ENCODE measurements around the gene PRPH2. TPM values are rescaled to one million over a fixed set of nuclear protein-coding genes. Genes with fewer than 3 reads are reported as not detected.

The PRPH2 gene
- total and polyA plus RNA-seq, 10 of the 15 experiments (the other 5 are each of a cell fraction or from before 2014, with no cell fraction given) = 0.08 TPM; not detected in 9

DNA sequence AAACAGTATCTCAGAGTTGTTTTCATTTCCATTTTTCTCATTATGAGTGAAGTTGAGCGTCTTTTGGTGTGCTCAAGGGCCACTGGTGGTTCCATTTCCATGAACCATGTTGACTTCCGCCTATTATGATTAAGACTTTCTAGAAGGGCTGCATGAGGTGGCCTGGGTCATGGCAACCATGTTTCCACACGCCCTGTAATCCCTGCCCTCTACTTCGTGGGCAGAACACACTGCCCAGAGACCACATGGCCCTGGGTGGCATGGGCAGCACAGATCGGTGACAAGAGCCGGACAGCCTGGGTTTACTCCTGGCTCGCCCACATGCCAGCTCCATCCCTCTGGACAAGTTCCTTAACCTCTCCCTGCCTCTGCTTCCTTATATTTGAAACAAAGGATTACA is 14.8 kb downstream of the PRPH2 start (continued):
- TF ChIP-seq NR2C2 (IDR thresholded peaks at IDR 0.05; ENCODE audit: borderline replicate concordance, control insufficient read depth, insufficient read length, low read depth) (no peak), BMI1 (IDR thresholded peaks at IDR 0.05; ENCODE audit: borderline replicate concordance) (no peak)

DNA sequence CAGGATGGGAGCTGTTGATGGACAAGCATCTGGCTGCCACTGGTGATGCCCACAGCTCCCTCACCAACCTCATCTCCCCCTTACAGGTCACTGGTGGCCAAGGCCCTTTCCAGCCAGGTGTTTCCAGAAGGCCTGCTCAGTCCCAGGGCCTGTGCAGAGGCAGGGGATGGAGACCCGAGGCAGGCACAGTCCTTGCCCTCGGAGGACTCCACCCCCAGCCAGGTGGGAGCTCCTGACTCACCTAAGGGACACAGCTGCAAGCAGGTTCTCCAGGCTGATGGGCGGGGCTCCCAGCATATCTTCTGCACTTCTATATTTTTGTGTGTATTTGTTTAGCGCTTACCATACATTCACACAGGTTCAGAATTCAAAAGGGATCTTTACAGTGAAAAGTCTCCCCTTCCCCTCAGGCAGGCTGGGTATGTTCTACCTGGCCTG is 17.4 kb downstream of the PRPH2 start:
- Histone ChIP-seq H3K9me3 (replicated peaks; ENCODE audit: control insufficient read depth, insufficient read depth, low read length) (no peaks in the 10 kb centered on the region), H3K9ac (ENCODE audit: control insufficient read depth, insufficient read depth, low read length) (no peak overlapping the region), H3K36me3 (ENCODE audit: control insufficient read depth in 2 of 2, insufficient read depth in 2 of 2, low read length in 1 of 2) (no peaks in the 10 kb centered on the region), H3K79me2 (ENCODE audit: control insufficient read depth, insufficient read depth, low read length) (no peaks in the 10 kb centered on the region), H4K20me1 (ENCODE audit: control insufficient read depth, insufficient read depth) (no peaks in the 10 kb centered on the region), H2AFZ (ENCODE audit: control insufficient read depth, low read depth, low read length) (no peak overlapping the region), H3K4me1 (ENCODE audit: control insufficient read depth, insufficient read depth, low read length) (no peaks in the 10 kb centered on the region), H3K4me3 (no peak overlapping the region), H3K4me2 (ENCODE audit: control insufficient read depth, insufficient read depth) (no peak overlapping the region), H3K27me3 (replicated peaks in 1 of 2; ENCODE audit: control insufficient read depth in 2 of 2, insufficient read depth in 2 of 2, low read length in 1 of 2) (no peaks in the 10 kb centered on the region), H3K27ac (ENCODE audit: control insufficient read depth, insufficient read depth) (no peak overlapping the region)
- CTCF ChIA-PET = interaction anchor here (0.6 kb wide), 1 partner anchor 10 kb away, joined by 3 read pairs; no protein-coding TSS in a partner anchor
- in situ Hi-C loops (cut with MboI) (no loop called here), intact Hi-C loops (cut with micrococcal nuclease; ENCODE audit: unreplicated experiment) (no loop called here)
- no peak for DNase-seq (ENCODE audit: low read depth, low spot score)
- SMC1A ChIA-PET (ENCODE audit: uncharacterized antibody, unreplicated experiment) = interaction anchor here (0.8 to 1.2 kb wide), 2 partner anchors 10 to 12 kb away, joined by 3 read pairs; no protein-coding TSS in a partner anchor
- no peak for FAIRE-seq
- no peak for ATAC-seq
- POLR2A ChIA-PET = no interaction called here
- 55% methylated on average over 4 of the region's 4 CpGs for WGBS (ENCODE audit: insufficient coverage, insufficient replicate concordance, low lambda C conversion rate, missing lambda C conversion rate)
- no TSS peak for BruUV-seq (replicated peaks)
- RAD21 ChIA-PET (ENCODE audit: unreplicated experiment) = no interaction called here
- TF ChIP-seq SP1 (IDR thresholded peaks at IDR 0.05; ENCODE audit: low read depth, low read length) (no peak), ZNF274 (IDR thresholded peaks at IDR 0.05; ENCODE audit: insufficient read depth, insufficient read length) (no peak), RCOR1 (conservative IDR thresholded peaks at IDR 0.05; ENCODE audit: low read depth, low read length) (no peak), ASH2L (IDR thresholded peaks at IDR 0.05; ENCODE audit: borderline replicate concordance, low read depth) (no peak), ATF7 (IDR thresholded peaks at IDR 0.05; ENCODE audit: low read depth) (no peak), KDM1A (IDR thresholded peaks at IDR 0.05; ENCODE audit: borderline replicate concordance) (no peak), ZNF24 (IDR thresholded peaks at IDR 0.05) (no peak), BRCA1 (IDR thresholded peaks at IDR 0.05; ENCODE audit: low read depth, low read length) (no peak), CBFB (IDR thresholded peaks at IDR 0.05; ENCODE audit: low read depth) (no peak), DPF2 (IDR thresholded peaks at IDR 0.05) (no peak), CREB1 (IDR thresholded peaks at IDR 0.05; ENCODE audit: low read depth) (no peak), TCF12 (IDR thresholded peaks at IDR 0.05; ENCODE audit: low read depth, low read length) (no peak)
- TF ChIP-seq, protein P1, sequence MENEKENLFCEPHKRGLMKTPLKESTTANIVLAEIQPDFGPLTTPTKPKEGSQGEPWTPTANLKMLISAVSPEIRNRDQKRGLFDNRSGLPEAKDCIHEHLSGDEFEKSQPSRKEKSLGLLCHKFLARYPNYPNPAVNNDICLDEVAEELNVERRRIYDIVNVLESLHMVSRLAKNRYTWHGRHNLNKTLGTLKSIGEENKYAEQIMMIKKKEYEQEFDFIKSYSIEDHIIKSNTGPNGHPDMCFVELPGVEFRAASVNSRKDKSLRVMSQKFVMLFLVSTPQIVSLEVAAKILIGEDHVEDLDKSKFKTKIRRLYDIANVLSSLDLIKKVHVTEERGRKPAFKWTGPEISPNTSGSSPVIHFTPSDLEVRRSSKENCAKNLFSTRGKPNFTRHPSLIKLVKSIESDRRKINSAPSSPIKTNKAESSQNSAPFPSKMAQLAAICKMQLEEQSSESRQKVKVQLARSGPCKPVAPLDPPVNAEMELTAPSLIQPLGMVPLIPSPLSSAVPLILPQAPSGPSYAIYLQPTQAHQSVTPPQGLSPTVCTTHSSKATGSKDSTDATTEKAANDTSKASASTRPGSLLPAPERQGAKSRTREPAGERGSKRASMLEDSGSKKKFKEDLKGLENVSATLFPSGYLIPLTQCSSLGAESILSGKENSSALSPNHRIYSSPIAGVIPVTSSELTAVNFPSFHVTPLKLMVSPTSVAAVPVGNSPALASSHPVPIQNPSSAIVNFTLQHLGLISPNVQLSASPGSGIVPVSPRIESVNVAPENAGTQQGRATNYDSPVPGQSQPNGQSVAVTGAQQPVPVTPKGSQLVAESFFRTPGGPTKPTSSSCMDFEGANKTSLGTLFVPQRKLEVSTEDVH (IDR thresholded peaks at IDR 0.05; ENCODE audit: low read depth, partially characterized antibody) = no peak
- TF ChIP-seq, protein P2, sequence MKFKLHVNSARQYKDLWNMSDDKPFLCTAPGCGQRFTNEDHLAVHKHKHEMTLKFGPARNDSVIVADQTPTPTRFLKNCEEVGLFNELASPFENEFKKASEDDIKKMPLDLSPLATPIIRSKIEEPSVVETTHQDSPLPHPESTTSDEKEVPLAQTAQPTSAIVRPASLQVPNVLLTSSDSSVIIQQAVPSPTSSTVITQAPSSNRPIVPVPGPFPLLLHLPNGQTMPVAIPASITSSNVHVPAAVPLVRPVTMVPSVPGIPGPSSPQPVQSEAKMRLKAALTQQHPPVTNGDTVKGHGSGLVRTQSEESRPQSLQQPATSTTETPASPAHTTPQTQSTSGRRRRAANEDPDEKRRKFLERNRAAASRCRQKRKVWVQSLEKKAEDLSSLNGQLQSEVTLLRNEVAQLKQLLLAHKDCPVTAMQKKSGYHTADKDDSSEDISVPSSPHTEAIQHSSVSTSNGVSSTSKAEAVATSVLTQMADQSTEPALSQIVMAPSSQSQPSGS (IDR thresholded peaks at IDR 0.05; ENCODE audit: low read length) = no peak
- TF ChIP-seq, protein P3, sequence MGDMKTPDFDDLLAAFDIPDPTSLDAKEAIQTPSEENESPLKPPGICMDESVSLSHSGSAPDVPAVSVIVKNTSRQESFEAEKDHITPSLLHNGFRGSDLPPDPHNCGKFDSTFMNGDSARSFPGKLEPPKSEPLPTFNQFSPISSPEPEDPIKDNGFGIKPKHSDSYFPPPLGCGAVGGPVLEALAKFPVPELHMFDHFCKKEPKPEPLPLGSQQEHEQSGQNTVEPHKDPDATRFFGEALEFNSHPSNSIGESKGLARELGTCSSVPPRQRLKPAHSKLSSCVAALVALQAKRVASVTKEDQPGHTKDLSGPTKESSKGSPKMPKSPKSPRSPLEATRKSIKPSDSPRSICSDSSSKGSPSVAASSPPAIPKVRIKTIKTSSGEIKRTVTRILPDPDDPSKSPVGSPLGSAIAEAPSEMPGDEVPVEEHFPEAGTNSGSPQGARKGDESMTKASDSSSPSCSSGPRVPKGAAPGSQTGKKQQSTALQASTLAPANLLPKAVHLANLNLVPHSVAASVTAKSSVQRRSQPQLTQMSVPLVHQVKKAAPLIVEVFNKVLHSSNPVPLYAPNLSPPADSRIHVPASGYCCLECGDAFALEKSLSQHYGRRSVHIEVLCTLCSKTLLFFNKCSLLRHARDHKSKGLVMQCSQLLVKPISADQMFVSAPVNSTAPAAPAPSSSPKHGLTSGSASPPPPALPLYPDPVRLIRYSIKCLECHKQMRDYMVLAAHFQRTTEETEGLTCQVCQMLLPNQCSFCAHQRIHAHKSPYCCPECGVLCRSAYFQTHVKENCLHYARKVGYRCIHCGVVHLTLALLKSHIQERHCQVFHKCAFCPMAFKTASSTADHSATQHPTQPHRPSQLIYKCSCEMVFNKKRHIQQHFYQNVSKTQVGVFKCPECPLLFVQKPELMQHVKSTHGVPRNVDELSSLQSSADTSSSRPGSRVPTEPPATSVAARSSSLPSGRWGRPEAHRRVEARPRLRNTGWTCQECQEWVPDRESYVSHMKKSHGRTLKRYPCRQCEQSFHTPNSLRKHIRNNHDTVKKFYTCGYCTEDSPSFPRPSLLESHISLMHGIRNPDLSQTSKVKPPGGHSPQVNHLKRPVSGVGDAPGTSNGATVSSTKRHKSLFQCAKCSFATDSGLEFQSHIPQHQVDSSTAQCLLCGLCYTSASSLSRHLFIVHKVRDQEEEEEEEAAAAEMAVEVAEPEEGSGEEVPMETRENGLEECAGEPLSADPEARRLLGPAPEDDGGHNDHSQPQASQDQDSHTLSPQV (IDR thresholded peaks at IDR 0.05) = no peak

All from GM12878 (cell line).